ENCODE data around the gene PLXND1. TPM values are rescaled to one million over a fixed set of nuclear protein-coding genes. Genes with fewer than 3 reads are reported as not detected.
A peak's percentile ranks its signal among the peaks of the same experiment; 100 is the strongest.

Gene PLXND1
- total RNA-seq, 4 donors from 2014 or later = 45.0 to 77.9 (median 61.5) TPM

- WGBS, 2 donors (ENCODE audit: low coverage in 1 of 2) = 0% methylated on average over 1 of the region's 49 CpGs; no CpG with 5 or more reads in 1 of the 2 donors
- peak; percentile 87 for ATAC-seq
- Histone ChIP-seq H3K4me1 (peaks cover 0 to 73% (median 48%) of the 10 kb centered on the region in 3 donors), H3K36me3 (no peaks in the 10 kb centered on the region), H3K4me3 (peak overlapping the region; percentile 75 to 94), H3K27ac (peak overlapping the region; percentile 95 to 98 (median 97)), H3K9me3 (no peaks in the 10 kb centered on the region), H3K27me3 (no peaks in the 10 kb centered on the region)
- peak; percentile 84 for TF ChIP-seq POLR2AphosphoS5 (IDR thresholded peaks at IDR 0.05)
- no peak for TF ChIP-seq EP300 (IDR thresholded peaks at IDR 0.05)
- peak in 2 of 4 experiments; percentile 8 to 46 for TF ChIP-seq CTCF (IDR thresholded peaks at IDR 0.05)
- peak; percentile 76 to 77 for TF ChIP-seq POLR2A (IDR thresholded peaks at IDR 0.05)
Observed at GRCh38 chr3:129626744-129627349, 20.4 kb upstream of the PLXND1 start.

- no peak for ATAC-seq
- Histone ChIP-seq H3K9me3 (no peaks in the 10 kb centered on the region), H3K4me3 (no peak overlapping the region), H3K4me1 (peaks cover 0 to 84% (median 48%) of the 10 kb centered on the region in 3 donors), H3K27me3 (no peaks in the 10 kb centered on the region), H3K27ac (peak overlapping the region in 3 of 4 donors; percentile 80 to 98 (median 95)), H3K36me3 (no peaks in the 10 kb centered on the region)
- WGBS, 2 donors (ENCODE audit: low coverage in 1 of 2) = 60 to 80% methylated on average over 2 of the region's 12 CpGs
- no peak for TF ChIP-seq EP300 (IDR thresholded peaks at IDR 0.05)
- TF ChIP-seq POLR2A (IDR thresholded peaks at IDR 0.05) = no peak
- no peak for TF ChIP-seq CTCF (IDR thresholded peaks at IDR 0.05)
- TF ChIP-seq POLR2AphosphoS5 (IDR thresholded peaks at IDR 0.05) = no peak
Observed at GRCh38 chr3:129625072-129625874, 18.8 kb upstream of the PLXND1 start.

GRCh38 chr3:129624347-129625071 is 18.0 kb upstream of the PLXND1 start:
- Histone ChIP-seq H3K9me3 (no peaks in the 10 kb centered on the region), H3K4me3 (no peak overlapping the region), H3K36me3 (no peaks in the 10 kb centered on the region), H3K4me1 (peaks cover 0 to 88% (median 51%) of the 10 kb centered on the region in 3 donors), H3K27ac (peak overlapping the region in 3 of 4 donors; percentile 82 to 98 (median 95)), H3K27me3 (no peaks in the 10 kb centered on the region)
- no peak for TF ChIP-seq POLR2AphosphoS5 (IDR thresholded peaks at IDR 0.05)
- TF ChIP-seq POLR2A (IDR thresholded peaks at IDR 0.05) = no peak
- TF ChIP-seq EP300 (IDR thresholded peaks at IDR 0.05) = no peak
- no peak for TF ChIP-seq CTCF (IDR thresholded peaks at IDR 0.05)
- no peak for ATAC-seq
- WGBS, 2 donors (ENCODE audit: low coverage in 1 of 2) = 80 to 82% methylated on average over 2 to 4 of the region's 11 CpGs

- Histone ChIP-seq H3K9me3 (no peaks in the 10 kb centered on the region), H3K27ac (peak overlapping the region in 3 of 4 donors; percentile 82 to 98 (median 95)), H3K4me1 (peaks cover 0 to 92% (median 54%) of the 10 kb centered on the region in 3 donors), H3K36me3 (no peaks in the 10 kb centered on the region), H3K27me3 (no peaks in the 10 kb centered on the region), H3K4me3 (no peak overlapping the region)
- 54% methylated on average over 6 of the region's 17 CpGs; no CpG with 5 or more reads in 1 of the 2 donors for WGBS, 2 donors (ENCODE audit: low coverage in 1 of 2)
- TF ChIP-seq EP300 (IDR thresholded peaks at IDR 0.05) (no peak), CTCF (IDR thresholded peaks at IDR 0.05) (no peak), POLR2A (IDR thresholded peaks at IDR 0.05) (no peak), POLR2AphosphoS5 (IDR thresholded peaks at IDR 0.05) (peak; percentile 45)
- no peak for ATAC-seq
Observed at GRCh38 chr3:129623447-129624118, 17.1 kb upstream of the PLXND1 start.
